ENCODE measurements around the gene C1orf167. TPM values are rescaled to one million over a fixed set of nuclear protein-coding genes. Genes with fewer than 3 reads are reported as not detected.

The C1orf167 gene
- total and polyA plus RNA-seq, 2 experiments from 2014 or later: 1.7 to 2.2 TPM

GRCh38 chr1:11835441-11836225 lies 73.6 kb downstream of the C1orf167 start (continued):
- TF ChIP-seq NANOG (IDR thresholded peaks at IDR 0.05; ENCODE audit: borderline replicate concordance) (no peak), CTCF (conservative IDR thresholded peaks at IDR 0.05; ENCODE audit: low read depth in 2 of 2) (no peak), EZH2phosphoT487 (IDR thresholded peaks at IDR 0.05; ENCODE audit: unreplicated experiment) (no peak)

GRCh38 chr1:11836955-11837766 lies 75.2 kb downstream of the C1orf167 start:
- no peaks in the 10 kb centered on the region for H3K9me2 ChIP-seq (ENCODE audit: insufficient read depth)
- peaks cover 18% of the 10 kb centered on the region; the same call in 1 of the 2 replicates for H4K20me1 ChIP-seq (replicated peaks; ENCODE audit: insufficient read depth)
- H3K79me2 ChIP-seq (replicated peaks; ENCODE audit: insufficient read depth): no peaks in the 10 kb centered on the region
- no peak overlapping the region for H3K27ac Mint-ChIP-seq
- peaks cover 11% of the 10 kb centered on the region for H3K27me3 Mint-ChIP-seq (ENCODE audit: insufficient read depth, low read depth, poor library complexity)
- no peak overlapping the region for H3K4me3 ChIP-seq
- H3K4me3 Mint-ChIP-seq: no peak overlapping the region
- no peak for TF ChIP-seq STAT1 (IDR thresholded peaks at IDR 0.05; ENCODE audit: unreplicated experiment)
- no peak overlapping the region for H3K4me2 ChIP-seq
- peaks cover 60% of the 10 kb centered on the region for H3K36me3 ChIP-seq (ENCODE audit: insufficient read depth)
- no peaks in the 10 kb centered on the region for H3K27me3 ChIP-seq (ENCODE audit: insufficient read depth)
- H2AFZ ChIP-seq: no peak overlapping the region
- H3F3A ChIP-seq (replicated peaks; ENCODE audit: low read depth): peaks cover 44% of the 10 kb centered on the region
- peaks cover 88% of the 10 kb centered on the region for H3K36me3 Mint-ChIP-seq (ENCODE audit: low read depth)
- no peak overlapping the region for H3K27ac ChIP-seq (ENCODE audit: low read depth)
- H3K4me1 ChIP-seq (ENCODE audit: insufficient read depth): no peaks in the 10 kb centered on the region
- DNase-seq (ENCODE audit: low spot score) (no peak), ATAC-seq (no peak)
- no peaks in the 10 kb centered on the region; the same call in 2 of the 3 replicates for H3K4me1 Mint-ChIP-seq
- no peaks in the 10 kb centered on the region for H3K9me3 Mint-ChIP-seq

GRCh38 chr1:11837767-11838348 lies 75.9 kb downstream of the C1orf167 start:
- H3K4me3 Mint-ChIP-seq: no peak overlapping the region
- H3K9me3 Mint-ChIP-seq: no peaks in the 10 kb centered on the region
- Histone ChIP-seq H3F3A (replicated peaks; ENCODE audit: low read depth) (peaks cover 41% of the 10 kb centered on the region), H3K4me3 (no peak overlapping the region), H3K9me2 (ENCODE audit: insufficient read depth) (no peaks in the 10 kb centered on the region), H2AFZ (no peak overlapping the region), H3K4me2 (no peak overlapping the region), H3K27me3 (ENCODE audit: insufficient read depth) (no peaks in the 10 kb centered on the region), H3K36me3 (ENCODE audit: insufficient read depth) (peaks cover 58% of the 10 kb centered on the region), H4K20me1 (replicated peaks; ENCODE audit: insufficient read depth) (peaks cover 18% of the 10 kb centered on the region), H3K4me1 (ENCODE audit: insufficient read depth) (no peaks in the 10 kb centered on the region), H3K79me2 (replicated peaks; ENCODE audit: insufficient read depth) (no peaks in the 10 kb centered on the region), H3K27ac (ENCODE audit: low read depth) (0 out of 2 replicates have a peak overlapping the region, but pooled peaks have one; percentile 55)
- H3K27ac Mint-ChIP-seq: no peak overlapping the region
- H3K4me1 Mint-ChIP-seq: no peaks in the 10 kb centered on the region; the same call in 2 of the 3 replicates
- H3K27me3 Mint-ChIP-seq (ENCODE audit: insufficient read depth, low read depth, poor library complexity): peaks cover 11% of the 10 kb centered on the region
- peaks cover 88% of the 10 kb centered on the region for H3K36me3 Mint-ChIP-seq (ENCODE audit: low read depth)
- ATAC-seq: no peak
- DNase-seq (ENCODE audit: low spot score): no peak
- no peak for TF ChIP-seq POLR2AphosphoS5 (IDR thresholded peaks at IDR 0.05; ENCODE audit: low read depth)
- no peak for TF ChIP-seq EZH2 (IDR thresholded peaks at IDR 0.05; ENCODE audit: low read depth, unreplicated experiment)
- no peak for TF ChIP-seq ZNF331 (CRISPR knock-in tag; IDR thresholded peaks at IDR 0.05; ENCODE audit: low read depth)
- no peak for TF ChIP-seq REST (IDR thresholded peaks at IDR 0.05; ENCODE audit: unreplicated experiment)
- no peak for TF ChIP-seq ZNF114 (CRISPR knock-in tag; IDR thresholded peaks at IDR 0.05)
- no peak for TF ChIP-seq EZH2phosphoT487 (IDR thresholded peaks at IDR 0.05; ENCODE audit: unreplicated experiment)
- TF ChIP-seq CTCF (conservative IDR thresholded peaks at IDR 0.05; ENCODE audit: low read depth in 2 of 2): no peak
- no peak for TF ChIP-seq CREB1 (CRISPR knock-in tag; IDR thresholded peaks at IDR 0.05; ENCODE audit: low read depth)
- TF ChIP-seq JUNB (IDR thresholded peaks at IDR 0.05; ENCODE audit: unreplicated experiment): no peak
- TF ChIP-seq NANOG (IDR thresholded peaks at IDR 0.05; ENCODE audit: borderline replicate concordance): no peak
